GM18507 (cell line): ENCODE results near the gene PRKAG3.

Experiments
- DNase-seq: peaks from one replicate; pipeline ENCODE4 v3.0.0; 2011; ENCODE audit warnings: low read depth; ENCODE audit not compliant: insufficient read length; ENCODE audit errors: extremely low spot score
- FAIRE-seq: peaks from 2 replicates; lab custom pipeline; 2011; peaks lifted over from hg19 to GRCh38; lab: Jason Lieb, UNC

The PRKAG3 gene

GRCh38 chr2:218865396-218865795, 33.8 kb upstream of the PRKAG3 start:
- no peak for FAIRE-seq
- DNase-seq: no peak

- DNase-seq: no peak
- FAIRE-seq: no peak
Measured at GRCh38 chr2:218863021-218863520, 31.5 kb upstream of the PRKAG3 start.

- no peak for DNase-seq
- no peak for FAIRE-seq
Measured at GRCh38 chr2:218861645-218862318, 30.2 kb upstream of the PRKAG3 start.

GRCh38 chr2:218860950-218861381, 29.4 kb upstream of the PRKAG3 start:
- no peak for DNase-seq
- FAIRE-seq: no peak

GRCh38 chr2:218859988-218860831, 28.6 kb upstream of the PRKAG3 start:
- FAIRE-seq (no peak), DNase-seq (no peak)

GRCh38 chr2:218859556-218859987, 28.0 kb upstream of the PRKAG3 start, which contains the start of gene WNT6:
TSS of gene WNT6 (plus strand) at chr2:218859805. CDS start at chr2:218860038, 233 bp downstream.
- FAIRE-seq (no peak), DNase-seq (no peak)

- DNase-seq (no peak), FAIRE-seq (no peak)
Measured at GRCh38 chr2:218858671-218859555, 27.3 kb upstream of the PRKAG3 start.

GRCh38 chr2:218858138-218858445, 26.5 kb upstream of the PRKAG3 start:
- no peak for FAIRE-seq
- no peak for DNase-seq

GRCh38 chr2:218857371-218858137, 26.0 kb upstream of the PRKAG3 start:
- FAIRE-seq (no peak), DNase-seq (no peak)

GRCh38 chr2:218856896-218857243, 25.3 kb upstream of the PRKAG3 start:
- no peak for DNase-seq
- FAIRE-seq: no peak

- FAIRE-seq: no peak
- no peak for DNase-seq
Measured at GRCh38 chr2:218856167-218856895, 24.7 kb upstream of the PRKAG3 start.

- DNase-seq (no peak), FAIRE-seq (no peak)
Measured at GRCh38 chr2:218855305-218856166, 23.9 kb upstream of the PRKAG3 start.

GRCh38 chr2:218854860-218855259, 23.3 kb upstream of the PRKAG3 start:
- DNase-seq (no peak), FAIRE-seq (no peak)

GRCh38 chr2:218853766-218854165, 22.2 kb upstream of the PRKAG3 start:
- FAIRE-seq (no peak), DNase-seq (no peak)

- DNase-seq (no peak), FAIRE-seq (peak; percentile 89)
Measured at GRCh38 chr2:218852911-218853667, 21.5 kb upstream of the PRKAG3 start.

GRCh38 chr2:218851286-218851685, 19.7 kb upstream of the PRKAG3 start:
- FAIRE-seq (no peak), DNase-seq (no peak)

- DNase-seq (no peak), FAIRE-seq (no peak)
Measured at GRCh38 chr2:218850796-218851195, 19.2 kb upstream of the PRKAG3 start.
